ENCODE measurements around the gene NRIP3.
"Not testable (repeated sequence)": the region's sequence is repeated elsewhere in the genome, so short reads cannot be mapped to it uniquely, and the experiment has no call there.

The NRIP3 gene

GRCh38 chr11:8967184-8967583 is 36.6 kb downstream of the NRIP3 start:
- no peak for DNase-seq

- DNase-seq = peak; percentile 96
Observed at GRCh38 chr11:8964324-8965320, 39.2 kb downstream of the NRIP3 start, which contains the start of gene TMEM9B. TSS of gene TMEM9B (minus strand) at chr11:8964442. CDS start at chr11:8964313, 129 bp downstream.

- peak; percentile 83 for DNase-seq
Observed at GRCh38 chr11:8963569-8964323, 40.1 kb downstream of the NRIP3 start.

GRCh38 chr11:8962841-8963240 is 41.0 kb downstream of the NRIP3 start:
- DNase-seq = no peak

- DNase-seq = no peak
Observed at GRCh38 chr11:8961401-8961800, 42.4 kb downstream of the NRIP3 start.

GRCh38 chr11:8959546-8960166 is 44.1 kb downstream of the NRIP3 start:
- DNase-seq = peak; percentile 60

GRCh38 chr11:8956860-8957259 is 46.9 kb downstream of the NRIP3 start:
- no peak for DNase-seq

- DNase-seq = no peak
Observed at GRCh38 chr11:8948886-8949285, 54.9 kb downstream of the NRIP3 start.

- no peak for DNase-seq
Observed at GRCh38 chr11:8947230-8947943, 56.4 kb downstream of the NRIP3 start.

- DNase-seq = no peak
Observed at GRCh38 chr11:8942518-8943066, 61.2 kb downstream of the NRIP3 start, which contains the start of gene ASCL3. TSS of gene ASCL3 (minus strand) at chr11:8943016. CDS start at chr11:8938161, 4,855 bp downstream.

GRCh38 chr11:8941341-8942103 is 62.3 kb downstream of the NRIP3 start:
- no peak for DNase-seq

GRCh38 chr11:8937659-8938058 is 66.1 kb downstream of the NRIP3 start:
- DNase-seq = no peak

- DNase-seq = no peak
Observed at GRCh38 chr11:8937159-8937558, 66.6 kb downstream of the NRIP3 start.

- not testable (repeated sequence) for DNase-seq
Observed at GRCh38 chr11:8935789-8936188, 68.0 kb downstream of the NRIP3 start.

GRCh38 chr11:8934742-8935488 is 68.9 kb downstream of the NRIP3 start:
- peak; percentile 74 for DNase-seq

GRCh38 chr11:8933931-8934330 is 69.9 kb downstream of the NRIP3 start:
- no peak for DNase-seq

- DNase-seq = no peak
Observed at GRCh38 chr11:8932564-8933180, 71.1 kb downstream of the NRIP3 start, which contains the start of gene C11orf16. TSS of gene C11orf16 (minus strand) at chr11:8932947. CDS start at chr11:8932308, 639 bp downstream.

Measured in NCI-H226 (cell line).